Measurements from ENCODE around the gene LRRC9.

The LRRC9 gene

GRCh38 chr14:60090864-60091519, 171.0 kb downstream of the LRRC9 start (continued):
- 0 out of 2 replicates have a peak, but pooled peaks have one; percentile 5 for TF ChIP-seq ZBTB44 (tag by site-specific recombination; IDR thresholded peaks at IDR 0.05)
- TF ChIP-seq MEIS1 (CRISPR knock-in tag; IDR thresholded peaks at IDR 0.05; ENCODE audit: borderline replicate concordance), result no peak
- peak; percentile 57 for TF ChIP-seq ZBTB48 (tag by site-specific recombination; IDR thresholded peaks at IDR 0.05)
- no peak for TF ChIP-seq ZNF626 (tag by site-specific recombination; IDR thresholded peaks at IDR 0.05)
- TF ChIP-seq, protein P1, sequence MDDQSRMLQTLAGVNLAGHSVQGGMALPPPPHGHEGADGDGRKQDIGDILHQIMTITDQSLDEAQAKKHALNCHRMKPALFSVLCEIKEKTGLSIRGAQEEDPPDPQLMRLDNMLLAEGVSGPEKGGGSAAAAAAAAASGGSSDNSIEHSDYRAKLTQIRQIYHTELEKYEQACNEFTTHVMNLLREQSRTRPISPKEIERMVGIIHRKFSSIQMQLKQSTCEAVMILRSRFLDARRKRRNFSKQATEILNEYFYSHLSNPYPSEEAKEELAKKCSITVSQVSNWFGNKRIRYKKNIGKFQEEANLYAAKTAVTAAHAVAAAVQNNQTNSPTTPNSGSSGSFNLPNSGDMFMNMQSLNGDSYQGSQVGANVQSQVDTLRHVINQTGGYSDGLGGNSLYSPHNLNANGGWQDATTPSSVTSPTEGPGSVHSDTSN (CRISPR knock-in tag; IDR thresholded peaks at IDR 0.05), result 0 out of 2 replicates have a peak, but pooled peaks have one; percentile 11

DNA sequence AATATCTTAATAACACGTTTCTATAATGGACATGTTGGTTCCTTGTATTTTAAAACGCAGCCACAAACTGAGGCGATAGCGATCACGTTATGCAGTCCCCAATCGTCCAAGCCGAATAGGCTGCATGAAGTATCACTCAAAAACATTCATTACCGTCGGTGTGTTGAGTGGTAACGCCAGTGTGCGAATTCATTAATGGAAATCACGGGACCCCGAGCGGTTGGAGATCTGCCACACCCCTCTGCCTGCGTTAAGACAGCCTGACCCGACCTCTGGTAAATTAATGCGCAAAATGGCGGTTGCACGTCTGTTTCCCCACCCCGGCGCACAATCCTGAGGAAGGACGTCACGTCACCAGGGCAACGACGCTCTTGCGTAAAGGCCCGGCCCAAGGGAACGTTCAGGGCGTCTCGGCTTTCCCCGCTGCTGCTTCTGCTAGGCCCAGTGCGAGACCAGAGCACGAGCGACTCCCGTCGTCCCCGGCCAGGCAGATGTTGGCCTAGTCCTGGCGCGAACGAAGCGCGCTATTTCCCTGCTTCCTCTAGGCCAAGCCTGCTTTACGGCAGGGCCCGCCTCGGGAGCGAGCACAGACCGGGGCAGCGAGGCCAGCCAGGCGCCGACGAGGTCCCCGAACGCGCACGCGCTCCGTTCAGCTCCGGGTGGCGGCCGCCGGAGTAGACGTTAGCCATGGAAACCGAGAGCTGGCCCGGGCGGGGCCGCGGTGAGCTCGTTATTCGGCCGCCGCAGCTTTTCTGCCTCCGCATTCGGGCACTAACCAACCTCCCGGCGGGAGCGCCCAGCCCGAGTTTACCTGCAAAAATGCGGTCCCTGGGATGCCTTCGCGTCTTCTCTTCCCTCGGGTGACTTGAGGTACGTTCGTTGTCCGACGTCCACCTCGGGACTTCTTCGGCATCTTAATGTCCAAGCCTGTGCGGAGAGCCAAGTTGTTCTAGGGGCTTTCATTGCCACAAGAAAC, 171.9 kb downstream of the LRRC9 start, which contains the start of gene PCNX4:
Gene PCNX4 (plus strand): TSS at position 374 of the 976 bp plus-strand sequence. CDS start 15,716 bp downstream, outside the sequence.
- Histone ChIP-seq H3K4me3 (ENCODE audit: low read depth, low read length) (peak within 1 kb of the TSS; percentile 64), H3K4me1 (ENCODE audit: control insufficient read depth, insufficient read depth, low read length) (peaks cover 19% of the 10 kb centered on the region), H3K9me3 (ENCODE audit: control insufficient read depth, insufficient read depth, low read depth, low read length) (no peaks in the 10 kb centered on the region), H3K27ac (ENCODE audit: extremely low read depth, low read depth, low read length) (peak within 1 kb of the TSS; percentile 98), H3K36me3 (ENCODE audit: control insufficient read depth in 2 of 2, insufficient read depth in 1 of 2, low read length in 2 of 2) (no peaks in the 10 kb centered on the region)
- ChIA-PET CTCF (interaction anchor here (0.6 kb wide), 1 partner anchor 913 kb away, joined by 3 read pairs; no protein-coding TSS in a partner anchor), POLR2A (interaction anchor here (0.9 to 1.5 kb wide), 4 partner anchors 70 to 157 kb away, joined by 3 to 9 read pairs (median 4); partner anchors contain the start of genes DHRS7 and PPM1A)
- TF ChIP-seq TSHZ1 (tag by site-specific recombination; IDR thresholded peaks at IDR 0.05; ENCODE audit: borderline replicate concordance) (0 out of 2 replicates have a peak, but pooled peaks have one; percentile 5), ZBTB1 (tag by site-specific recombination; IDR thresholded peaks at IDR 0.05) (no peak), ZXDB (tag by site-specific recombination; IDR thresholded peaks at IDR 0.05) (peak; percentile 72), KLF9 (tag by site-specific recombination; IDR thresholded peaks at IDR 0.05; ENCODE audit: low read depth) (peak; percentile 90), ZNF24 (tag by site-specific recombination; IDR thresholded peaks at IDR 0.05) (0 out of 2 replicates have a peak, but pooled peaks have one; percentile 51), ZNF677 (tag by site-specific recombination; IDR thresholded peaks at IDR 0.05) (no peak), ZBTB8A (tag by site-specific recombination; IDR thresholded peaks at IDR 0.05) (peak; percentile 59), ZFP41 (tag by site-specific recombination; IDR thresholded peaks at IDR 0.05; ENCODE audit: borderline replicate concordance) (no peak), KLF8 (tag by site-specific recombination; IDR thresholded peaks at IDR 0.05) (peak; percentile 60), ZBTB26 (tag by site-specific recombination; optimal IDR thresholded peaks at IDR 0.05) (peak; percentile 99), EGR2 (tag by site-specific recombination; IDR thresholded peaks at IDR 0.05; ENCODE audit: low read depth) (no peak), ZNF292 (tag by site-specific recombination; IDR thresholded peaks at IDR 0.05; ENCODE audit: borderline replicate concordance, low read depth) (no peak), OVOL3 (tag by site-specific recombination; IDR thresholded peaks at IDR 0.05) (0 out of 2 replicates have a peak, but pooled peaks have one; percentile 21), KLF1 (tag by site-specific recombination; IDR thresholded peaks at IDR 0.05) (peak; percentile 47; the same call in 1 of the 2 replicates)
- TF ChIP-seq, protein P1 (CRISPR knock-in tag; IDR thresholded peaks at IDR 0.05), result peak; percentile 68; the same call in 1 of the 2 replicates
- TF ChIP-seq, protein P2, sequence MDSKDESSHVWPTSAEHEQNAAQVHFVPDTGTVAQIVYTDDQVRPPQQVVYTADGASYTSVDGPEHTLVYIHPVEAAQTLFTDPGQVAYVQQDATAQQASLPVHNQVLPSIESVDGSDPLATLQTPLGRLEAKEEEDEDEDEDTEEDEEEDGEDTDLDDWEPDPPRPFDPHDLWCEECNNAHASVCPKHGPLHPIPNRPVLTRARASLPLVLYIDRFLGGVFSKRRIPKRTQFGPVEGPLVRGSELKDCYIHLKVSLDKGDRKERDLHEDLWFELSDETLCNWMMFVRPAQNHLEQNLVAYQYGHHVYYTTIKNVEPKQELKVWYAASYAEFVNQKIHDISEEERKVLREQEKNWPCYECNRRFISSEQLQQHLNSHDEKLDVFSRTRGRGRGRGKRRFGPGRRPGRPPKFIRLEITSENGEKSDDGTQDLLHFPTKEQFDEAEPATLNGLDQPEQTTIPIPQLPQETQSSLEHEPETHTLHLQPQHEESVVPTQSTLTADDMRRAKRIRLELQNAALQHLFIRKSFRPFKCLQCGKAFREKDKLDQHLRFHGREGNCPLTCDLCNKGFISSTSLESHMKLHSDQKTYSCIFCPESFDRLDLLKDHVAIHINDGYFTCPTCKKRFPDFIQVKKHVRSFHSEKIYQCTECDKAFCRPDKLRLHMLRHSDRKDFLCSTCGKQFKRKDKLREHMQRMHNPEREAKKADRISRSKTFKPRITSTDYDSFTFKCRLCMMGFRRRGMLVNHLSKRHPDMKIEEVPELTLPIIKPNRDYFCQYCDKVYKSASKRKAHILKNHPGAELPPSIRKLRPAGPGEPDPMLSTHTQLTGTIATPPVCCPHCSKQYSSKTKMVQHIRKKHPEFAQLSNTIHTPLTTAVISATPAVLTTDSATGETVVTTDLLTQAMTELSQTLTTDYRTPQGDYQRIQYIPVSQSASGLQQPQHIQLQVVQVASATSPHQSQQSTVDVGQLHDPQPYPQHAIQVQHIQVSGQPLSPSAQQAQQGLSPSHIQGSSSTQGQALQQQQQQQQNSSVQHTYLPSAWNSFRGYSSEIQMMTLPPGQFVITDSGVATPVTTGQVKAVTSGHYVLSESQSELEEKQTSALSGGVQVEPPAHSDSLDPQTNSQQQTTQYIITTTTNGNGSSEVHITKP (tag by site-specific recombination; IDR thresholded peaks at IDR 0.05), result peak; percentile 98
